HG02981 (cell line): Measurements from ENCODE around the gene RBBP5.

Source experiments
- ATAC-seq: cut with Tn5 transposase; IDR thresholded peaks from one replicate; pipeline ENCODE4 v1.9.1; 2021; ENCODE audit warnings: mild to moderate bottlenecking, moderate library complexity; ENCODE audit not compliant: unreplicated experiment

RBBP5 gene

DNA sequence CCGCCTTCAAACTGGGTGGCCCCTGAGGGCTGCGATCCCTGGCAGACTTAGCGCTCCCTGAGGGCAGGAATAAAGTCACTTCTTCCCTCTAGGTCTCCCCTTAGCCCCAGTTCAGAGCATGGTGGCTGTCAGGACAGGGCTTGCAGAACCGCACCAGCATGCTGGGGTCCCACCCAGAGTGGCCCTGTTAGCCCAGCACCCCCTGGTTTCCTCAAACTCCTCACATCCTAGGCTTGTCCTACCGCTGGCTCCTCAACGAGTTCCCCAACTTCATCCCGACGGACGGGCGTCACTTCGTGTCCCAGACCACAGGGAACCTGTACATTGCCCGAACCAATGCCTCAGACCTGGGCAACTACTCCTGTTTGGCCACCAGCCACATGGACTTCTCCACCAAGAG lies 62.9 kb downstream of the RBBP5 start:
- ATAC-seq, result no peak

DNA sequence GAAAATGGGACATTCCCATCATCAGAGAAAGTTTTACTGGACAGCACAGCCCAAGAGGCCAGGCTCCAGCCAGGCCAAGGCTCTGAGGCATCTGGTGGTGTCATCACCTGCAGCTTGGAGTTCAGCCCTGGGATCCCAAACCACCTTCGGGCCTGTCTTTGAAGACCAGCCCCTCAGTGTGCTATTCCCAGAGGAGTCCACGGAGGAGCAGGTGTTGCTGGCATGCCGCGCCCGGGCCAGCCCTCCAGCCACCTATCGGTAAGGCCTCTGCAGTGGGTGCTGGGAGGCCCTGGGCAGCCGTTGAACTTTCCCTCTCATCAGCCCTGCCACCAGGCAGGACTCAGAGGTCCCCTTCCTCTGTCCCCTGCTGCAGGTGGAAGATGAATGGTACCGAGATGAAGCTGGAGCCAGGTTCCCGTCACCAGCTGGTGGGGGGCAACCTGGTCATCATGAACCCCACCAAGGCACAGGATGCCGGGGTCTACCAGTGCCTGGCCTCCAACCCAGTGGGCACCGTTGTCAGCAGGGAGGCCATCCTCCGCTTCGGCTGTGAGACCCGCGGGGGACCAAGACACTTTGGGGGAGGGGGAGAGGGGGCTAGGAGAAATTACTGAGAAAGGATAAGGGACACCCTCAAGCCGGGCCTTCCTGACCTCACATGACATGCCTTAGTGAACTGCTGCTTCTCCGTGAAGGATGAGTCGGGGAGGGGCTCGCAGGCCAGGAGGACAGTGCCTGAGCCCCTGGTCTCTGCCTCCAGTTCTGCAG lies 63.8 kb downstream of the RBBP5 start:
- ATAC-seq, result no peak

DNA sequence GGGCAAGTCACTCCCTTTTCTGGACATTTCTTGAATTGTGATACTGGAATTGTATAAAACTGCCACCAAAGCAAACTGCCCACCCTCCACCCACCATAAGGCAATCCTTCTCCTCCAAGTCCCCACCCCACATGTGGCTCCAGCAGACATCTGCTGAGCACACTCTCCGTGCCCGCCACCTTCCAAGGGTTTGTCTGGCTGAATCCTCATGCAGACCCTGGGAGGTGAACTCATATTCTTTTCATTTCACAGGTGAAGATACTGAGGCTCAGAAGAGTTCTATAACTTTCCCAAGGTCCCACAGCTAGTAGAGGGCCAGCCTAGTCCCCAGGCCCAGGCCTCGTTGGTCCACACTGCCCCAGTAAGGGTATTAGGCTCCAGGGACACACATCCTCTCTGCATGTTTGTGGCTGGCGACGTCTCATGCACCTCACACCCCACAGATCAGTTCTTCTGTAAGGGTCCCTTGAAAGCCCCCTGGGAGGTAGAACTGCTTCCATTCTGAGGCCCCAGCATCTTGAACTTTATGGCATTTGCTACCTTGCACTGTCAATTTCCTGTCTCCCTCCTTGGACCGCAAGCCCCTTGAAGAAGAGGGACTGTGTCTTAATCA lies 64.7 kb downstream of the RBBP5 start:
- ATAC-seq, result no peak

DNA sequence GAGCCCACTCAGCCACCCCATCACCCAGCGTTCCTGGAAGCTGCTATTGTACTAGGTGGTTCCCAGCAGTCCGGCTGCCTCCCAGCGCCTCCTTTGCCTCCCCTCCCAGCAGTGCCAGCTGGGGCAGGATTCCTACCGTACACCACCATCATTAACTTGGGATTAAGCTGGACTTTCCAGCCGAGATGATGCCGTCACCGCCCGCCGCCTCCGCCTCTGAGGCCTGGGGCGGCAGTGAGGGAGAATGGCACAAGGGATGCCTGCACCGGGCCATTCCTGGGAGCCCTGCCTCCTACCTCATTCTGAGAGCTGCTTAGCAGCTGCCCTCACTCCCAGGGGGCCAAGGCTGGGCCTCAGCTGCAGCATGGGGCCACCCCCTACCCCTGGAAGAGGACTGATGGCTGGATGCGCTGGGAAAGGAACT lies 65.6 kb downstream of the RBBP5 start:
- ATAC-seq, result no peak

DNA sequence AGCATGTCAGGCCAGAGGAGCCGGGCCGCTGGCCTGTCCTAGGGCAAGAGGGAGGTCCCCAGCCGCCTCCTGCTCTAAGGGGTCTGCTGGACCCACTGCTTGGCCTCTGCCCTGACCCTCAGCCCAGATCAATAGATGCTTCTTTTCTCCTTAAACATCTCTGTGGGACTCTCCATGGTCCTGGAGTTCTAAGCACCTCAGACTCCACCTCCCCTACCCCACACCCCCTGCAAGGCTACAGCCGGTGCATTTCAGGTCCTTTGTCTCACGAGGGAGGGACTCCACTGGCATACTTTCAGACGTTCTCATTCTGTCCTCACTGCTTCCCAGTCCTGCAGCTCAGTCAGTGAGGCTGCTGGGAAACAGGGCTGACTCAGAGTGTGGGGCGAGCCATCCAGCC lies 67.8 kb downstream of the RBBP5 start:
- no peak for ATAC-seq

DNA sequence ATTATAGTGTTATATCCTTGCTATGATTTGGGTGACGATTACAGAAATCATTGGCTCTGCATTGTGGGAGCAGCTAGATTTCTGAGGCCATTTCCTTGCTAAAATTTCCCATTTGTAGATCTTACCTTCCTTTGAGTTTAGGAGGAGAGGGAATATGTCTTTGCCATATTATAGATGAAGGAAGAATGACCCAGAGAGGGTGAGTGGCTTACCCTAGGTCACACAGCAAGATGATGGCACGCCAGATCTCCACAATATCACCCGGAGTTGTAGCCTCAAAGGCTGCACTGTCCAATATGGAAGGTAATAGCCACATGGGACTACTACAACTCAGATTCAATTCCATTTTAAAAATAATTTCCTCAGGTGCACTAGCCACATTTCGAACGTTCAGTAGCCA lies 68.5 kb downstream of the RBBP5 start:
- no peak for ATAC-seq

DNA sequence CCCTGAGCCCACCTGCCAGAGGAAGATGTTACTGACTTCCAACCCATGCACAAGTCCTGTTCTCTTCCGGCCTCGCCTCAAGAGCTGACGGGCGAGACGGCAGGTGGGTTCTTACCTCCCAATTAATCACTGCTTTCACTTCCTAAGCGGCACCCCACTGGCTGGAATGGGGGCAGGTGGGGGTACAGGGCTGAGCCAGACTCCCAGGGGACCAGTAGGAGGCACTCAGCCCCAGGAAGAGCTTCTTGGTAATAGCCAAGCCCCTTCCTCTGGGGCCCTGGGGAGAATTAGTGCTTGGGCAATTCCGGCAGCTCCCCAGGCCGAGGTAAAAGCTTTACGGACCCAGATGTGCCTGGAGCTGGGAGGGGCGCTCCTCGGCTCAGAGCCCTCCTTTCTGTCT lies 69.1 kb downstream of the RBBP5 start:
- no peak for ATAC-seq

DNA sequence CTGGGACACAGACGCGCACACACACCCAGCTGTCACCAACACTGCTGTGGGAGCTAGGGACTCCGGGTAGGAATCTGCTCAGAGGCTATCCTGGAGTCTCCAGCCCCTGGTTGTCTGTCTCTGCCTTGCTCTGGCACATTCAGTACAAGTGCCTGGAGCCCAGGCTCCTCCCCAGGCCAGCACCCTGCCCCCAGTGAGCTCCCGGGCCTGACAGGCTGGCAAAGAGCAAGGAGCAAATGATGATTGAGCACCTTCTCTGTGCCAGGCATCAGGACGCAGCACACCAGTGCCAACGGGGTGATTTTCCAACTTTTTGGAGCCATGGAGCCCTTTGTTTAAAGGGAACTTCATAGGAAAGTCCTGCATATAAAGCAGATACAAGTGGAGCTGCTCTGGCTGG lies 72.3 kb downstream of the RBBP5 start:
- no peak for ATAC-seq

DNA sequence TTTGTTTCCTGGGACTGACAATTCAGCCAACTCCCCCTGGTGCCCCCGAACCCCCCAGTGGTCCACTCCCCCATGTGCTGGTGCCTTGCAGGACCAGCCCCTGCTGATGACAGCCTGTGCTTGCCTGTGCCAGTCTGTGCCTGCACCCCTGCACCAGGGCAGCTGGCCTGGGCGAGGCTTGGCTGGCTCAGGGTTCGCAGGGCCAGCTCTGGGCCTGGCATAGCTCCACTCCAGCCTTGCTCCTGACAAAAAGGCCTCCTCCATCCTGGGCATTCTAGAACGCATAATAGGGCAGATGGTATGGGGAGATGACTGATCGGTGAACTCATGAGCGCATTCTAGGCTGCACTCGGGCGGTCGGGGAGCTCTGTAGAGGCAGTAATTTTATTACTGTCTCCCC lies 73.4 kb downstream of the RBBP5 start:
- no peak for ATAC-seq

DNA sequence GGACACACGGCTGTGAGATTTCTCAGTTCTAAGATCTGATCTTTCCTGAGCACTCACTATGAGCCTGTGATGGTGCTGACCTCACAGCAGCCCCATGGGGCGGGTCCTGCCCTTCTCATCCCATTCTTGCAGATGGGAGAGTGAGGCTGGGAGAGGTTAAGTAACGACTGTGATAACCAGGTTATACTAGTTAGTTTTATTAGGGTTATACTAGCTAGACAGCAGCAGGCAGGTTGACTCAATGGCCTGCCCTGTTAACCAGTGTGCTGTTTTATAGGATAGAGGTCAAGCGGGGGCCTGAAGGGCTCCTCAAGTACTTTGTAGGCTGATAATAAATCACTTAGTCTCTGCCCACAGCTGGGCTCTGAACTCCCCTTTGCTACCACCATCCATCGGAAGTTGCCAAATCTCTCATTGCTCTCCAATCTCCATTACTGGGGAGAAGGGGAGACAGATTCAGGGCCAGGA lies 74.0 kb downstream of the RBBP5 start:
- ATAC-seq, result no peak

DNA sequence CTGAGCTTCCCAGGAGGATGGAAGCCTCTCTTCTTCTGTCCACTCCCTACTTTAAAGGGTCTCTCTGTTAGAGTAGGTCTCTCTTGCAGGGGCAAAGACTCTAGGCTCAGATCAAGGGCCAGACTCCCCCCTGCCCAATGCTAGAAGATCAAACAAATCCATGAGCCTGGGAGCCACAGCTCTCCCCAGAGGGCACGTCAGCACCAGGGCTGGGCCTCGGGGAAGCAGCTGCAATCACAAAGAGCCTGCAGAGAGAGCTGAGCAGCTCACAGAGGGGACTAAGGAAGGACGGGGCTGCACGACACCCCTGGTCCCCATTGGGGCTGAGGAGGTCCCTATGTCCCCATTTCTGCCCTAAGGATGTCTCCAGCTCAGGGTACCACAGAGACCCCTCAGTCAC lies 74.9 kb downstream of the RBBP5 start:
- ATAC-seq, result no peak

DNA sequence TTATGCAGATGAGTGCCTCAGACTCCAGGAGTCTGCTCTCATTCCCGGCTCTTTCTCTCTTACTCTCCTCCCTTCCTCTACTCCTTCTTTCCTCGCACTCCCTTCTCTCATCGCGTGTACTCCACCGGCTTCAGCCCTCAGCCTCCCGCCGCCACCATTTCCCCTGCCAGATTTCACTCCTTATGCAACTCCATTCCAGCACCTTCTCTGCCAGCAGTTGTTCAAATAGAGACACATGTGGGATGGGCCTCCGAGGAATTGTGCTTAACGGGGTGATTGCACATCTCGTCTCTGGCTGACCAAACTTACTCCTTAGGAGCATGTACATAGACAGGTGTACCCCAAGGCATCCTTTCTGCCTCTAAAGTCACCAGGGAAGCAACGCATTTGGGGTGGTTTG lies 76.6 kb downstream of the RBBP5 start:
- ATAC-seq, result no peak

DNA sequence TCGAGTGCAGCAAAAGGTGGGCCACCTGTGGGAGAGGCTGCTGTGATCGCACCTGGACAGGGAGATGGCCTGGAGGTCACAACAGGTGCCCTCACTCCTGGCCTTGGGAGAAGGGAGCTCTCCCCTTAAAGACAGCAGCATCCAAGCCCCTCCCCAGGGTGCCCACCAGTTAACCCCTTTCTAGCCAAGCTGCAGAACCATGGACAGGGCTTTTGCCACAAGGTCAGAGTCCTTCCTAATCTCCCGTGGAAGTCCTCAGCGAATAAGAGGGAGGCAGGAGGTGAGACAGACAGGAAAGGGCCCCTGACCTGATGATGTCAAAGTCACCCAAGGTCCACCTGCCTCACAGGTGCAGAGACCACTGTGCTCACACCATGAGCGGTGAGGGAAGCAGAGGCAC lies 77.0 kb downstream of the RBBP5 start:
- ATAC-seq, result no peak

DNA sequence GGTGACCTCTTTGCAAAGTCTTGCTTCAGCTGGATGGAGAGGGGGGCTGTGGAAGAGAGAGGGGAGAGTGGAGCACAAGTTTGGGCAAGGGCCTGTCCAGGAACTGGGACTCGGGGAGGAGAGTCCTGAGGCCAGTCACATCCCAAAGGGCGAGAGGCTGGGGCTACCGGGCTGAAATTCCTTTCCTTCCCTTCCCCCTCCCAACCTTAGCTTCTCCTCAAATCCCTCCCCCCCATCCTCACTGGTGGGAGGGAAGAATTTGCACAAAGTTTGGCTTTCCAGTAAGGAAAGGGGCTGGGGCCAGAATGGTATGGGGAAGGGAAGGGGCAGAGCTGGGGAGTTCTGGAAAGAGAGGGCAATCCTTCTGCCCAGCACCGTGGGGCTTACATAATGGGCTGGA lies 77.9 kb downstream of the RBBP5 start:
- no peak for ATAC-seq

DNA sequence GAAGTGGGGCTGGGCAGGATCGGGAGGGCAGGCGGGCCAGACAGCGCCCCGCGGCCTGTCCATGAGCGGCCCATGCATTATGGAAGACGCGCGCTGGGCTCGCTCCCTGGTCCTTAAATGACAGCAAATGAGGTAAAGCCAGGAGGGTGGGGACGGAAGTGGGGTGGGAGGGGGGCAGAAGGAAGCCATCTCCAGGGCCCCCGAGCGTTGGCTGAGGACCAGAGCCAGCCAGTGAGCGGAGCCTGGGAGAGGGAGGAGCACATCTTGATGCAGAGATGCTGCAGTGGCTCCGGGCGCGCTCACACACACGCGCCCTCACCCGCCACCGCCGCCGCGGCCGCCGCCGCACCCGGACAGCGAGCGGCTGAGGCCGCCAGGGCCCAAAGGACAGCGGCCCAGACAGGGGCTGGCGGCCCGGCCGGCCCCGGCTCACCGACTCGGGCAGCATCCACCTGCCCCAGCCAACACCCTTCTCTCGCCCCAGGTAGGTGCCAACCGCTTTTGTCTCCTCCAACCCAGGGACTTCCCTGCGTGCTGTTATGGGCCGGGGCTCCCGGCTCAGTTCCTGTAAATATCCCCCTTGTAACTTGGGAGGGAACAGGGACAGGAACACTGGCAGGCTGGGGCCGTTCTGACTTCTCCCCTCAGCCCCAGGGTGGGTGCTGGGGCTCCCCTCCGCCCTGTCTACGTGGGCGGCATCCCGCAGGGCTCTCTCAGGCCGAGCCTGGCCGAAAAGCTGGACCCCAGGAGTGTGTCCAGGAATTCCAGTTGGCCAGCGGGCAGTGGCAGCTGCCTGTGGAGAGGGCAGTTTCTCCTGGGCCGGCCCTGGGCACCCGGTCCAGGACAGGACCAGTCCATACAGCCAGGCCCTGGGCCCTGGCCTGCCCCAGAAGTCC lies 78.6 kb downstream of the RBBP5 start, which contains the start of gene CNTN2:
Gene CNTN2 (plus strand): TSS at position 302 of the 896 bp plus-strand sequence. CDS start 9,974 bp downstream, outside the sequence.
- ATAC-seq, result no peak

DNA sequence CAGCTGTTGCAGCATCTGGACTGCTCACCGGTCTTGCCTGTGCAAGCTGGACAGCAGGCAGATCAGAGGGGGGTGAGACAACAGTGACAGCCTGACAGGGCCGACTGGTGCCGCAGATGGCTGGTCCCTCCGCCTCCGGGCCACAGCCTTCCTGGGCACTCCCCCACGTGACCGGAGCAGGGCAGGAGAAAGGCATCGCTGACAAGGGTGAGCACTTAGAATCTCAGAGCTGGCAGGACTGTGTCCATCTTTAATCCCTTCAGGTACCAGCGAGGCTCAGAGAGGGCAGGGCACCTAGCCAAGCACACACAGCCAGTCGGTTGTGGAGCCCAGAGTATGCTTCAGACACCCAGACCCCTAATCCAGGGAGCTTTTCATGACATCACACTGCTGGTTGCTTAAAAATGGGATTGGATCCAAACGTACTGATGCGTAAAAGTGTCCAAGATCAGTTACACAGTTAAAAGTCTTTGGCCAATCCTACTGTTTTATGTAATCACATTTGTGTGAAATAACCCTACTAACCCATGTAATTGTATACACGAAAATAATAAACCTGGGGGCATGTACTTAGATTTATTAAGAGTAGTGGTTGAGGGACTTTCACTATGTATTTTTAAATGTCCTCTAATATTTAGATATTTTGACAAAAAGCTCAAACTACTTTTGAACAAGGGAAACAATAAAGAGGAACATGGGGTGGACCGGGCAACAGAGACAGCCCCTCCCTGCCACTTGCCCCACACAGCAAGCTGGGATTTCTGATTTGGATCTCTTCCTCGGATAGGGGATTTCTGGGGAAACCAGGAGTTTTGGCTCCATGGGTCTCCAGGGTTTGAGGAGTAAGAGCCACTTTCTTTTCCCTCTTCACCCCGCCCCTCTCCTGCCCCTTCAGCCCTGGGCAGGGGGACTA lies 79.5 kb downstream of the RBBP5 start:
- no peak for ATAC-seq

DNA sequence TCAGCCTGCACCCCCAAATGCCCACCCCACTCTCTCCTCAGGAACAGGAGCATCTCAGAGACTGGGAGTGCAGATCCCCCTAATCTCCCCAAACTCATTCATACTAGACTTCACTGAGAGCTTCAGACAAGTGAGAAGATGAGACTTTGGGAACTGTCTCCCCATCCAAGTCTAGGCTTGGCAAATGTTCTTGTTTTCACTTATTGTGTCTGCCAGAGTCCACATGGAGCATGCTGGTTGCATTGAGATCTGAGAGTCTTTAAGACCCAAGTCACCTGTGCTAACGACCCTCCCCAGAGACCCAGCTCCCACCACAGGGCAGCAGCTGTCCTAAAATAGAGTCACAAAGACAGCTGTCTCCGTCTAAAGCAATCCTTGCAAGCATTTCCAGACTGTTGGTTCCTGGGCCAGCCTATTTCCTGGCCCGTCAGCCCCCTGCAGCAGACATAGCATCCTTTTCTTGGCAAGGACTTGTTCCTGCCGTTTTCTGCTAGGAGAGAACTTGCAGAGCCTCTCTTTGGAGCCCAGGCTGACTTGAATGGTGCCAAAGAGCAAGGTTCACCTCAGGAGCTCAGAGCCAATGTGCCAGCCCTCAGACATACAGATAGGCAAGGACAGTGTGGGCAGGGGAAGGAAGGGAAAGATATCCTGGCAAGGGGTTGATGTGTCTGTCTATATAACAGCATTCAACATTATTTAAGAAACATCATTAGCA lies 80.6 kb downstream of the RBBP5 start:
- ATAC-seq, result no peak

DNA sequence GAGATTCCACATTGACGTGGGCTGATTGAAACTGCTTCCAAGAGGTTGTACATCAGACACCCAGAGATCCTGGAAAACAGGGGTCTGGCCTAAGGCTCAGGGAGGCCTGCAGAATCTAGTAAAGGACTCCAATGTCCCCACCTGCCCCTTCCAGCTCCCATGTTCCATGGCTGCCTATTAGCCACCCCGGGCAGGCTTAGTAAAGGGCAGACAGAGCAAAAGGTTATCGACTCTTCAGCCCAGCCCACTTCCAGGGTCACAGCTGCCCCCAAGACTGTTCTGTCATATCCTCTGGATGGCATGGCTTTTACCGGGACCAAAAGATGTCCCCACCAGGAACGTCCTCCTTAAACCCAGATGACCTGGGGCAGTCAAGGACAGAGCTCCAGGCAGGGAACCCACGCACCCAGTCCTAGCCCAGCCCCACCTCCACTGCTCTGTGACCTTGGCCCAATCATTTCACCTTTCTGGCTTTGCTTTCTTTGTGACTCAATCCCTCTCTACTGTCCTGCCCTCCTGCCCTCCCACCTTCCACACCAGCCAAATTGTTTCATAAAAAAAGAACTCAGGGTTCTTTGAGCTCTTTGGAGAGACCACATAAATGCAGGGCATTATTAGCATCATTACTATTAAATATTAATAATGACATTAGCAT lies 83.5 kb downstream of the RBBP5 start:
- no peak for ATAC-seq

DNA sequence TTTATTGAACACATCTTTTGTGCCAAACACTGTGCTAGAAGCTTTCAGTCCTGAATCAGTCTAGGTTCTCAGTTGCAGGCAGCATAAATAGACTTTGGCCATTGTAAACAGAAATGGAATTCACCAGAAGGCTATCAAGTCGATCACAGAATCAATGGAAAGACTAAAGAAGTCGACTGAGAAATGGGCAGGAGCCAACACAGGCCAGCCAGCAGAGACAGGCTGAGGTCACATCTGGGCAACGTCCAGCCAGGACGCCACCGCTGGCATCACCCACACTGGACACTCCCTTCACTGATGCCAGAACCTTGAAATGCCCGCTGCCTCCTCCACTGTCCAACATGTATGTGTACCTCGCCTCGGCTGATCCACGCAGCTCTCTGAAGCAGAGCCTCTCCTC lies 84.2 kb downstream of the RBBP5 start:
- ATAC-seq, result no peak
